ENCODE measurements around the gene PIH1D2. TPM values are rescaled to one million over a fixed set of nuclear protein-coding genes. Genes with fewer than 3 reads are reported as not detected.

Gene PIH1D2
- total and polyA plus RNA-seq, 9 of the 15 experiments (the other 6 are each of a cell fraction or from before 2014, with no cell fraction given), result 1.5 to 5.4 (median 3.0) TPM

- TF ChIP-seq SIX5 (IDR thresholded peaks at IDR 0.05; ENCODE audit: borderline replicate concordance in 1 of 2, insufficient read depth in 1 of 2, low read depth in 1 of 2, low read length in 2 of 2) (peak; percentile 24 to 28; a peak in 2 of 4 replicates), THAP12 (CRISPR knock-in tag; IDR thresholded peaks at IDR 0.05) (no peak), PYGO2 (tag; IDR thresholded peaks at IDR 0.05) (0 out of 2 replicates have a peak, but pooled peaks have one; percentile 15), HES1 (IDR thresholded peaks at IDR 0.05; ENCODE audit: low read depth) (no peak), RBM22 (IDR thresholded peaks at IDR 0.05; ENCODE audit: low read depth, low read length, poor library complexity, severe bottlenecking) (no peak), NFIC (IDR thresholded peaks at IDR 0.05) (peak; percentile 61; the same call in 1 of the 2 replicates), RNF2 (IDR thresholded peaks at IDR 0.05) (peak; percentile 63; the same call in 1 of the 2 replicates), ZNF12 (CRISPR knock-in tag; IDR thresholded peaks at IDR 0.05) (no peak), PATZ1 (CRISPR knock-in tag; IDR thresholded peaks at IDR 0.05; ENCODE audit: borderline replicate concordance) (peak; percentile 43; the same call in 1 of the 2 replicates), KAT8 (IDR thresholded peaks at IDR 0.05; ENCODE audit: low read depth) (0 out of 2 replicates have a peak, but pooled peaks have one; percentile 69), KLF1 (tag; IDR thresholded peaks at IDR 0.05) (no peak; the same call in 1 of the 2 replicates), ELK1 (CRISPR knock-in tag; IDR thresholded peaks at IDR 0.05) (no peak), ZBTB12 (CRISPR knock-in tag; IDR thresholded peaks at IDR 0.05) (no peak), HLTF (IDR thresholded peaks at IDR 0.05) (peak; percentile 90; the same call in 1 of the 2 replicates), MCM7 (IDR thresholded peaks at IDR 0.05) (0 out of 4 replicates have a peak, but pooled peaks have one; percentile 29 to 93), ZEB2 (IDR thresholded peaks at IDR 0.05) (peak; percentile 100), PML (IDR thresholded peaks at IDR 0.05; ENCODE audit: low read length) (peak; percentile 37; the same call in 1 of the 2 replicates), NFYB (IDR thresholded peaks at IDR 0.05; ENCODE audit: extremely low read depth, insufficient read length) (no peak), ZFPM2 (CRISPR knock-in tag; IDR thresholded peaks at IDR 0.05) (no peak), HEY1 (CRISPR knock-in tag; IDR thresholded peaks at IDR 0.05; ENCODE audit: borderline replicate concordance) (no peak), SP1 (CRISPR knock-in tag; IDR thresholded peaks at IDR 0.05) (peak; percentile 88)
Measured at GRCh38 chr11:112073941-112074811, at the start of gene PIH1D2, which contains the start of gene NKAPD1 (continued).
